GM12878 (cell line): Measurements from ENCODE around the gene LTBP3. TPM values are rescaled to one million over a fixed set of nuclear protein-coding genes. Genes with fewer than 3 reads are reported as not detected.

Experiments used
- ATAC-seq: fragments of 200-7000 bp; cut with Tn5 transposase; 3 replicates; pipeline ENCODE4 v1.9.1; 2020; ENCODE audit warnings: mild to moderate bottlenecking, moderate library complexity
- BruUV-seq: library from RNA; stranded (reverse); fragments of 400-500 nt; replicated peaks from 2 replicates; lab custom pipeline; 2021; lab: Mats Ljungman, UMichigan
- CTCF ChIA-PET: fragments of 300-600 bp; sonication (Branson Sonifier 250); formaldehyde crosslinking; extraction: SDS; loops from one replicate; lab custom pipeline; 2021; ENCODE audit warnings: inconsistent platforms; lab: Yijun Ruan, JAX
- POLR2A ChIA-PET: fragments of 350-600 bp; formaldehyde crosslinking; extraction: SDS; loops from one replicate; lab custom pipeline; 2021; ENCODE audit warnings: inconsistent platforms; lab: Charles Lee
- RAD21 ChIA-PET: fragments of 300-600 bp; sonication (Branson Sonifier 250); formaldehyde crosslinking; loops from one replicate; lab custom pipeline; 2023; ENCODE audit warnings: antibody characterized with exemption; ENCODE audit not compliant: unreplicated experiment; lab: Charles Lee
- SMC1A ChIA-PET: fragments of 300-600 bp; sonication (Branson Sonifier 250); formaldehyde crosslinking; loops from one replicate; lab custom pipeline; 2023; ENCODE audit not compliant: unreplicated experiment, uncharacterized antibody; lab: Charles Lee
- DNase-seq: peaks from one replicate; pipeline ENCODE4 v3.0.0-alpha.2; 2011; ENCODE audit warnings: low read depth, low spot score
- FAIRE-seq: peaks from 3 replicates; lab custom pipeline; 2011; peaks lifted over from hg19 to GRCh38; lab: Jason Lieb, UNC
- H2AFZ ChIP-seq: 2 replicates; pipeline ENCODE4 v1.6.0; 2011; ENCODE audit warnings: low read depth, low read length, control low read depth; ENCODE audit not compliant: control insufficient read depth
- H3K27ac ChIP-seq: 2 replicates; pipeline ENCODE4 v1.5.1; 2011; ENCODE audit warnings: control low read depth; ENCODE audit not compliant: control insufficient read depth, insufficient read depth
- H3K27me3 ChIP-seq, 2 experiments: replicated peaks in 1 of 2; 2 replicates each; pipeline versions ENCODE4 v1.6.0 to v1.6.1; 2011; ENCODE audit warnings: low read length in 1 of 2; ENCODE audit not compliant: control insufficient read depth in 2 of 2, insufficient read depth in 2 of 2
- H3K36me3 ChIP-seq, 2 experiments: 2 replicates each; pipeline ENCODE4 v1.5.1; 2011; ENCODE audit warnings: low read length in 1 of 2; ENCODE audit not compliant: control insufficient read depth in 2 of 2, insufficient read depth in 2 of 2
- H3K4me1 ChIP-seq: 2 replicates; pipeline ENCODE4 v1.6.1; 2011; ENCODE audit warnings: mild to moderate bottlenecking, low read length, moderate library complexity, mixed read lengths; ENCODE audit not compliant: control insufficient read depth, insufficient read depth
- H3K4me2 ChIP-seq: 2 replicates; pipeline ENCODE4 v1.6.0; 2011; ENCODE audit warnings: control low read depth; ENCODE audit not compliant: control insufficient read depth, insufficient read depth
- H3K4me3 ChIP-seq: fragments of 200-600 bp; sonication (generic); 2 replicates; pipeline ENCODE4 v1.5.1; 2016
- H3K79me2 ChIP-seq: 2 replicates; pipeline ENCODE4 v1.6.0; 2011; ENCODE audit warnings: low read length; ENCODE audit not compliant: control insufficient read depth, insufficient read depth
- H3K9ac ChIP-seq: 2 replicates; pipeline ENCODE4 v1.8.0; 2011; ENCODE audit warnings: low read length, control low read depth, mixed read lengths; ENCODE audit not compliant: control insufficient read depth, insufficient read depth
- H3K9me3 ChIP-seq: replicated peaks from 3 replicates; pipeline ENCODE4 v1.5.1; 2011; ENCODE audit warnings: mild to moderate bottlenecking, low read length; ENCODE audit not compliant: control insufficient read depth, insufficient read depth
- H4K20me1 ChIP-seq: 2 replicates; pipeline ENCODE4 v1.6.0; 2011; ENCODE audit not compliant: control insufficient read depth, insufficient read depth
- BACH1 ChIP-seq: fragments of 450-650 bp; IDR thresholded peaks from 2 replicates; pipeline ENCODE4 v1.6.1; 2017; ENCODE audit warnings: mild to moderate bottlenecking, borderline replicate concordance
- HDAC2 ChIP-seq: fragments of 200-600 bp; sonication (generic); IDR thresholded peaks from 2 replicates; pipeline ENCODE4 v1.6.1; 2017
- HDAC6 ChIP-seq: fragments of 200-600 bp; sonication (generic); IDR thresholded peaks from one replicate; pipeline ENCODE4 v1.8.0; 2017; ENCODE audit warnings: antibody characterized with exemption; ENCODE audit not compliant: unreplicated experiment
- IRF3 ChIP-seq: fragments of 450-650 bp; IDR thresholded peaks from 2 replicates; pipeline ENCODE4 v1.6.1; 2014; ENCODE audit warnings: mild to moderate bottlenecking
- MEF2B ChIP-seq: fragments of 450-650 bp; IDR thresholded peaks from 2 replicates; pipeline ENCODE4 v1.6.1; 2018; ENCODE audit warnings: mild to moderate bottlenecking, moderate library complexity; ENCODE audit not compliant: partially characterized antibody, poor library complexity, severe bottlenecking
- SIX5 ChIP-seq: IDR thresholded peaks from 2 replicates; pipeline ENCODE4 v1.6.1; 2011; ENCODE audit warnings: mild to moderate bottlenecking, low read depth, low read length, moderate library complexity; ENCODE audit not compliant: severe bottlenecking
- SREBF1 ChIP-seq: IDR thresholded peaks from 2 replicates; pipeline ENCODE4 v1.6.1; 2012; ENCODE audit warnings: mild to moderate bottlenecking, low read length
- TCF7 ChIP-seq: IDR thresholded peaks from 2 replicates; pipeline ENCODE4 v1.6.1; 2014; ENCODE audit warnings: antibody characterized with exemption, borderline replicate concordance
- USF2 ChIP-seq: IDR thresholded peaks from 2 replicates; pipeline ENCODE4 v1.6.1; 2011; ENCODE audit warnings: low read depth, low read length, improper control_type of control experiment, borderline replicate concordance
- WGBS: methylation state at CpG from one replicate; pipeline ENCODE4 v1.1.6; 2016; ENCODE audit warnings: low lambda C conversion rate; ENCODE audit not compliant: insufficient replicate concordance, insufficient coverage; ENCODE audit errors: missing lambda C conversion rate; 5-methylcytosine and 5-hydroxymethylcytosine counted together
- in situ Hi-C: fragments of 300-500 bp; cut with MboI; formaldehyde crosslinking; loops from 9 replicates; pipeline ENCODE4 v1.14.3; 2018; ENCODE audit warnings: mixed read lengths
- intact Hi-C: fragments of 100-400 bp; cut with micrococcal nuclease; formaldehyde crosslinking; loops from one replicate; pipeline ENCODE4 v1.14.2; 2022; ENCODE audit not compliant: unreplicated experiment
- polyA plus RNA-seq, 11 experiments: library from polyadenylated mRNA; depleted of rRNA in 4 of 11; unstranded in 6 of 11; stranded (reverse) in 5 of 11; fragments of >200 nt; fragmentation: Nextera tagmentation in 4 of 11; fragmentation: Illumina TruSeq in 1 of 11; extraction: Ambion mirVana in 4 of 11; extraction: Trizol in 1 of 11; gene quantifications; 1 replicate in 1 of 11; 2 replicates in 10 of 11; pipeline versions ENCODE4 v1.2.1 to v1.2.3, GENCODE V29; 2011 to 2016; ENCODE audit warnings: inconsistent platforms in 2 of 11, missing spikeins in 2 of 11, low read depth in 1 of 11
- total RNA-seq, 4 experiments: library from RNA; depleted of rRNA in 3 of 4; stranded (reverse); fragments of >200 nt in 3 of 4; fragmentation: Illumina TruSeq in 1 of 4; extraction: Trizol in 1 of 4; gene quantifications; 2 replicates each; pipeline versions ENCODE4 v1.2.1 to v1.2.3, GENCODE V29; 2013 to 2021
- TF ChIP-seq, protein P1 (sequence below): fragments of 450-650 bp; IDR thresholded peaks from 2 replicates; pipeline ENCODE4 v1.6.1; 2017; ENCODE audit warnings: mild to moderate bottlenecking, low read depth, inconsistent platforms; ENCODE audit not compliant: poor library complexity, severe bottlenecking
- TF ChIP-seq, protein P2 (sequence below): IDR thresholded peaks from 2 replicates; pipeline ENCODE4 v1.6.1; 2012; ENCODE audit warnings: mild to moderate bottlenecking, low read depth, low read length
- TF ChIP-seq, protein P3 (sequence below): fragments of 450-650 bp; IDR thresholded peaks from 2 replicates; pipeline ENCODE4 v1.6.1; 2016; ENCODE audit warnings: mild to moderate bottlenecking

Gene LTBP3
- total and polyA plus RNA-seq, 10 of the 15 experiments (the other 5 are each of a cell fraction or from before 2014, with no cell fraction given) = 2.2 to 12.2 (median 6.2) TPM; not detected in 2

- H3K27me3 ChIP-seq = no peaks in the 10 kb centered on the region
- ChIA-PET CTCF (interaction anchor here (0.6 to 27.9 kb wide), 10 partner anchors 9 to 135 kb away, joined by 3 to 728 read pairs (median 10); partner anchors contain the start of gene NEAT1), RAD21 (interaction anchor here (0.8 to 14.2 kb wide), 16 partner anchors 8 to 136 kb away, joined by 3 to 282 read pairs (median 9); partner anchors contain the start of gene NEAT1), SMC1A (interaction anchor here (1.1 to 19.3 kb wide), 10 partner anchors 9 to 80 kb away, joined by 3 to 481 read pairs (median 19); partner anchors contain the start of gene NEAT1), POLR2A (interaction anchor here (0.7 to 16.2 kb wide), 19 partner anchors 8 to 236 kb away, joined by 3 to 429 read pairs (median 7); partner anchors contain the start of genes NEAT1 and SIPA1)
- in situ Hi-C loops = no loop called here
- H4K20me1 ChIP-seq = no peaks in the 10 kb centered on the region; the same call in none of the 2 replicates
- intact Hi-C loops = loop anchor here (5.0 kb wide), 2 partner anchors 41 to 116 kb away; partner anchors contain the start of gene SLC25A45
- H3K79me2 ChIP-seq = peaks cover 92% of the 10 kb centered on the region
- DNase-seq = peak; percentile 53
- peak overlapping the region; percentile 100 for H3K27ac ChIP-seq
- peaks cover 29% of the 10 kb centered on the region for H3K4me1 ChIP-seq
- peak overlapping the region; percentile 77 for H3K4me3 ChIP-seq
- peaks cover 0 to 7% of the 10 kb centered on the region in 2 experiments; a peak in 3 of 4 replicates for H3K36me3 ChIP-seq
- no peak for FAIRE-seq
- BruUV-seq = TSS peak; percentile 70
- H3K4me2 ChIP-seq = peak overlapping the region; percentile 93
- no peaks in the 10 kb centered on the region for H3K9me3 ChIP-seq
- H3K9ac ChIP-seq = peak overlapping the region; percentile 100
- WGBS = under 1% methylated on average over 24 of the region's 24 CpGs
- H2AFZ ChIP-seq = peak overlapping the region; percentile 20; the same call in 1 of the 2 replicates
- ATAC-seq = peak; percentile 16
- TF ChIP-seq HDAC2 (no peak), HDAC6 (peak; percentile 3), IRF3 (no peak), BACH1 (peak; percentile 46; the same call in 1 of the 2 replicates), MEF2B (no peak), USF2 (no peak), SREBF1 (no peak), SIX5 (no peak), TCF7 (0 out of 2 replicates have a peak, but pooled peaks have one; percentile 5)
- TF ChIP-seq, protein P1, sequence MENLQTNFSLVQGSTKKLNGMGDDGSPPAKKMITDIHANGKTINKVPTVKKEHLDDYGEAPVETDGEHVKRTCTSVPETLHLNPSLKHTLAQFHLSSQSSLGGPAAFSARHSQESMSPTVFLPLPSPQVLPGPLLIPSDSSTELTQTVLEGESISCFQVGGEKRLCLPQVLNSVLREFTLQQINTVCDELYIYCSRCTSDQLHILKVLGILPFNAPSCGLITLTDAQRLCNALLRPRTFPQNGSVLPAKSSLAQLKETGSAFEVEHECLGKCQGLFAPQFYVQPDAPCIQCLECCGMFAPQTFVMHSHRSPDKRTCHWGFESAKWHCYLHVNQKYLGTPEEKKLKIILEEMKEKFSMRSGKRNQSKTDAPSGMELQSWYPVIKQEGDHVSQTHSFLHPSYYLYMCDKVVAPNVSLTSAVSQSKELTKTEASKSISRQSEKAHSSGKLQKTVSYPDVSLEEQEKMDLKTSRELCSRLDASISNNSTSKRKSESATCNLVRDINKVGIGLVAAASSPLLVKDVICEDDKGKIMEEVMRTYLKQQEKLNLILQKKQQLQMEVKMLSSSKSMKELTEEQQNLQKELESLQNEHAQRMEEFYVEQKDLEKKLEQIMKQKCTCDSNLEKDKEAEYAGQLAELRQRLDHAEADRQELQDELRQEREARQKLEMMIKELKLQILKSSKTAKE = no peak
- TF ChIP-seq, protein P2, sequence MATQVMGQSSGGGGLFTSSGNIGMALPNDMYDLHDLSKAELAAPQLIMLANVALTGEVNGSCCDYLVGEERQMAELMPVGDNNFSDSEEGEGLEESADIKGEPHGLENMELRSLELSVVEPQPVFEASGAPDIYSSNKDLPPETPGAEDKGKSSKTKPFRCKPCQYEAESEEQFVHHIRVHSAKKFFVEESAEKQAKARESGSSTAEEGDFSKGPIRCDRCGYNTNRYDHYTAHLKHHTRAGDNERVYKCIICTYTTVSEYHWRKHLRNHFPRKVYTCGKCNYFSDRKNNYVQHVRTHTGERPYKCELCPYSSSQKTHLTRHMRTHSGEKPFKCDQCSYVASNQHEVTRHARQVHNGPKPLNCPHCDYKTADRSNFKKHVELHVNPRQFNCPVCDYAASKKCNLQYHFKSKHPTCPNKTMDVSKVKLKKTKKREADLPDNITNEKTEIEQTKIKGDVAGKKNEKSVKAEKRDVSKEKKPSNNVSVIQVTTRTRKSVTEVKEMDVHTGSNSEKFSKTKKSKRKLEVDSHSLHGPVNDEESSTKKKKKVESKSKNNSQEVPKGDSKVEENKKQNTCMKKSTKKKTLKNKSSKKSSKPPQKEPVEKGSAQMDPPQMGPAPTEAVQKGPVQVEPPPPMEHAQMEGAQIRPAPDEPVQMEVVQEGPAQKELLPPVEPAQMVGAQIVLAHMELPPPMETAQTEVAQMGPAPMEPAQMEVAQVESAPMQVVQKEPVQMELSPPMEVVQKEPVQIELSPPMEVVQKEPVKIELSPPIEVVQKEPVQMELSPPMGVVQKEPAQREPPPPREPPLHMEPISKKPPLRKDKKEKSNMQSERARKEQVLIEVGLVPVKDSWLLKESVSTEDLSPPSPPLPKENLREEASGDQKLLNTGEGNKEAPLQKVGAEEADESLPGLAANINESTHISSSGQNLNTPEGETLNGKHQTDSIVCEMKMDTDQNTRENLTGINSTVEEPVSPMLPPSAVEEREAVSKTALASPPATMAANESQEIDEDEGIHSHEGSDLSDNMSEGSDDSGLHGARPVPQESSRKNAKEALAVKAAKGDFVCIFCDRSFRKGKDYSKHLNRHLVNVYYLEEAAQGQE = no peak
- TF ChIP-seq, protein P3, sequence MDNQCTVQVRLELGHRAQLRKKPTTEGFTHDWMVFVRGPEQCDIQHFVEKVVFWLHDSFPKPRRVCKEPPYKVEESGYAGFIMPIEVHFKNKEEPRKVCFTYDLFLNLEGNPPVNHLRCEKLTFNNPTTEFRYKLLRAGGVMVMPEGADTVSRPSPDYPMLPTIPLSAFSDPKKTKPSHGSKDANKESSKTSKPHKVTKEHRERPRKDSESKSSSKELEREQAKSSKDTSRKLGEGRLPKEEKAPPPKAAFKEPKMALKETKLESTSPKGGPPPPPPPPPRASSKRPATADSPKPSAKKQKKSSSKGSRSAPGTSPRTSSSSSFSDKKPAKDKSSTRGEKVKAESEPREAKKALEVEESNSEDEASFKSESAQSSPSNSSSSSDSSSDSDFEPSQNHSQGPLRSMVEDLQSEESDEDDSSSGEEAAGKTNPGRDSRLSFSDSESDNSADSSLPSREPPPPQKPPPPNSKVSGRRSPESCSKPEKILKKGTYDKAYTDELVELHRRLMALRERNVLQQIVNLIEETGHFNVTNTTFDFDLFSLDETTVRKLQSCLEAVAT = peak; percentile 75
Measured at GRCh38 chr11:65498042-65498726, 60.0 kb downstream of the LTBP3 start.
